Adipocyte (in vitro differentiated cells): ENCODE data around the gene TARS3.

ENCODE experiments used
- DNase-seq: peaks from one replicate; pipeline ENCODE4 v3.0.0-alpha.2; 2015; ENCODE audit warnings: low read depth
- H3K27me3 ChIP-seq: replicated peaks from 2 replicates; pipeline ENCODE4 v1.7.0; 2013; ENCODE audit warnings: mild to moderate bottlenecking, low read length, moderate library complexity; ENCODE audit not compliant: control insufficient read depth, insufficient read depth
- H3K36me3 ChIP-seq: 2 replicates; pipeline ENCODE4 v1.7.0; 2013; ENCODE audit warnings: low read length, mild to moderate bottlenecking, moderate library complexity; ENCODE audit not compliant: control insufficient read depth, insufficient read depth, severe bottlenecking
- H3K4me1 ChIP-seq: 2 replicates; pipeline ENCODE4 v1.7.0; 2013; ENCODE audit warnings: mild to moderate bottlenecking, low read length, moderate library complexity; ENCODE audit not compliant: control insufficient read depth, insufficient read depth
- H3K4me3 ChIP-seq: 2 replicates; pipeline ENCODE4 v1.7.0; 2013; ENCODE audit warnings: mild to moderate bottlenecking, low read length, moderate library complexity
- H3K9ac ChIP-seq: 2 replicates; pipeline ENCODE4 v1.7.0; 2013; ENCODE audit warnings: mild to moderate bottlenecking, low read length, moderate library complexity
- H3K9me3 ChIP-seq: 2 replicates; pipeline ENCODE4 v1.7.0; 2013; ENCODE audit warnings: mild to moderate bottlenecking, low read length, moderate library complexity; ENCODE audit not compliant: control insufficient read depth

TARS3 gene

GRCh38 chr15:101611580-101612299, 112.5 kb downstream of the TARS3 start:
- no peak for DNase-seq
- Histone ChIP-seq H3K27me3 (peaks cover 7% of the 10 kb centered on the region), H3K36me3 (no peaks in the 10 kb centered on the region), H3K9me3 (no peaks in the 10 kb centered on the region), H3K4me3 (no peak overlapping the region), H3K9ac (no peak overlapping the region), H3K4me1 (peaks cover 28% of the 10 kb centered on the region)

GRCh38 chr15:101611007-101611406, 113.3 kb downstream of the TARS3 start:
- no peak overlapping the region for H3K4me3 ChIP-seq
- DNase-seq, result no peak

GRCh38 chr15:101610611-101611000, 113.7 kb downstream of the TARS3 start:
- Histone ChIP-seq H3K27me3 (peaks cover 7% of the 10 kb centered on the region), H3K4me1 (peaks cover 16% of the 10 kb centered on the region), H3K9ac (no peak overlapping the region), H3K9me3 (no peaks in the 10 kb centered on the region), H3K4me3 (no peak overlapping the region), H3K36me3 (no peaks in the 10 kb centered on the region)
- no peak for DNase-seq

More at GRCh38 chr15:101611007-101611406, 113.3 kb downstream of the TARS3 start:
- Histone ChIP-seq H3K27me3 (peaks cover 7% of the 10 kb centered on the region), H3K36me3 (no peaks in the 10 kb centered on the region), H3K9me3 (no peaks in the 10 kb centered on the region), H3K9ac (no peak overlapping the region), H3K4me1 (peaks cover 20% of the 10 kb centered on the region)

- no peaks in the 10 kb centered on the region for H3K9me3 ChIP-seq
- DNase-seq, result no peak
- H3K27me3 ChIP-seq, result peaks cover 7% of the 10 kb centered on the region
- no peak overlapping the region for H3K4me3 ChIP-seq
- no peaks in the 10 kb centered on the region for H3K36me3 ChIP-seq
- H3K4me1 ChIP-seq, result peaks cover 10% of the 10 kb centered on the region
- no peak overlapping the region for H3K9ac ChIP-seq
These were observed 114.3 kb downstream of the TARS3 start for GRCh38 chr15:101609742-101610610.

- Histone ChIP-seq H3K4me3 (no peak overlapping the region), H3K27me3 (peaks cover 7% of the 10 kb centered on the region), H3K4me1 (peaks cover 4% of the 10 kb centered on the region), H3K9ac (no peak overlapping the region), H3K36me3 (no peaks in the 10 kb centered on the region), H3K9me3 (no peaks in the 10 kb centered on the region)
- DNase-seq, result no peak
These were observed 116.1 kb downstream of the TARS3 start for GRCh38 chr15:101608201-101608600.

GRCh38 chr15:101607108-101607507, 117.2 kb downstream of the TARS3 start:
- no peak for DNase-seq
- Histone ChIP-seq H3K9ac (no peak overlapping the region), H3K36me3 (no peaks in the 10 kb centered on the region), H3K27me3 (peaks cover 13% of the 10 kb centered on the region), H3K4me1 (no peaks in the 10 kb centered on the region), H3K9me3 (no peaks in the 10 kb centered on the region), H3K4me3 (no peak overlapping the region)

GRCh38 chr15:101604124-101604874, 120.0 kb downstream of the TARS3 start:
- Histone ChIP-seq H3K36me3 (no peaks in the 10 kb centered on the region), H3K4me1 (no peaks in the 10 kb centered on the region), H3K27me3 (peaks cover 19% of the 10 kb centered on the region), H3K9ac (no peak overlapping the region), H3K4me3 (no peak overlapping the region), H3K9me3 (no peaks in the 10 kb centered on the region)
- no peak for DNase-seq
